RWPE1 (cell line): Measurements from ENCODE around the gene HIKESHI.
"Not testable (repeated sequence)": the region's sequence is repeated elsewhere in the genome, so short reads cannot be mapped to it uniquely, and the experiment has no call there.

Experiments used
- CTCF ChIA-PET: fragments of 350-600 bp; sonication (Branson Sonifier 250); formaldehyde crosslinking; extraction: SDS; loops from one replicate; lab custom pipeline; 2021; lab: Yijun Ruan, JAX
- POLR2A ChIA-PET: fragments of 400-600 bp; formaldehyde crosslinking; extraction: SDS; loops from one replicate; lab custom pipeline; 2020; ENCODE audit warnings: antibody characterized with exemption; ENCODE audit not compliant: low non-redundant PET; lab: Yijun Ruan, JAX
- DNase-seq: peaks from one replicate; pipeline ENCODE4 v3.0.0; 2012; ENCODE audit warnings: low spot score
- H3K27ac ChIP-seq: fragments of 450-650 bp; 2 replicates; pipeline ENCODE4 v1.5.1; 2017
- TF ChIP-seq, protein P1 (sequence below): fragments of 450-650 bp; conservative IDR thresholded peaks from 2 replicates; pipeline ENCODE4 v1.5.1; 2017; ENCODE audit warnings: low read depth, mild to moderate bottlenecking

Gene HIKESHI

DNA sequence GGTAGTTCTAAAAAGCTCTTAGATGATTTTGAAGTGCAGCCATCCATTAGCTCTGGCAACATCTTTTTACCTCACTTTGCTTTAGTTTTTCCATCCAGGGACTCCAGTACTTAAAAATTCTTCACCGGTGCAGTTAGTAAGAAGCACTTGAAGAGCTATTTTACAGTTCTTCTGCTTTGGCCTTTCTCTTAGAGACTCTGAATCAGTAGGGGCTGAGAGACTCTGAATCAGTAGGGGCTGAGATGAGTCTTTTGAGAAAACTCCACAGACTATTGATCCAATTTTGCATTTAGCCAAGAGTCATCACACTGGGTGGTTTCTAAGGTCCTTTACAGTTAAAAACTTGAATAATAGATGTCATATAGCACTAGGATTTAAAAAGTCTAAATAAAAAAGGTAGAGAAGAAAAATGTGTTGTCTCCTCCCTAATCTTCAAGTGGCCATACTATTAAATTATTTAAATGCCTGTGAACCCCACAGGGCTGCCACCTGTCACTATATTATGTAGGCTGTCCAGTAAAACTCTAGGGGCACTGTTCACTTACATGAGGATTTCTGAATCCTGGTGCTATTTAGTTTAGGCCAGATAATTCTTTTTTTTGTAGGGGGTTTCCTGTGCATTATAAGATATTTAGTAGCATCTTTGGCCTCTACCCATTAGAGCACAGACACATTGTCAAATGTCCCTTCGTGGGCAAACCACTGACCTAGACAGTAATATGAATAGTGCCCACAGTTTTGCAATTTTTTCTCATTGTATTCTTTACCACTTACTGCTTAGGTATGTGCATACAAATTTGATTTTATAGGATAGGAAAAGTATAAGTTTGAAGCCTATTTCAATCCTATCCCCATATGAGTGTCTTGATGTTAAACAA is 26.3 kb upstream of the HIKESHI start:
- ChIA-PET CTCF (no interaction called here), POLR2A (no interaction called here)
- TF ChIP-seq, protein P1, sequence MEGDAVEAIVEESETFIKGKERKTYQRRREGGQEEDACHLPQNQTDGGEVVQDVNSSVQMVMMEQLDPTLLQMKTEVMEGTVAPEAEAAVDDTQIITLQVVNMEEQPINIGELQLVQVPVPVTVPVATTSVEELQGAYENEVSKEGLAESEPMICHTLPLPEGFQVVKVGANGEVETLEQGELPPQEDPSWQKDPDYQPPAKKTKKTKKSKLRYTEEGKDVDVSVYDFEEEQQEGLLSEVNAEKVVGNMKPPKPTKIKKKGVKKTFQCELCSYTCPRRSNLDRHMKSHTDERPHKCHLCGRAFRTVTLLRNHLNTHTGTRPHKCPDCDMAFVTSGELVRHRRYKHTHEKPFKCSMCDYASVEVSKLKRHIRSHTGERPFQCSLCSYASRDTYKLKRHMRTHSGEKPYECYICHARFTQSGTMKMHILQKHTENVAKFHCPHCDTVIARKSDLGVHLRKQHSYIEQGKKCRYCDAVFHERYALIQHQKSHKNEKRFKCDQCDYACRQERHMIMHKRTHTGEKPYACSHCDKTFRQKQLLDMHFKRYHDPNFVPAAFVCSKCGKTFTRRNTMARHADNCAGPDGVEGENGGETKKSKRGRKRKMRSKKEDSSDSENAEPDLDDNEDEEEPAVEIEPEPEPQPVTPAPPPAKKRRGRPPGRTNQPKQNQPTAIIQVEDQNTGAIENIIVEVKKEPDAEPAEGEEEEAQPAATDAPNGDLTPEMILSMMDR, result no peak
- no peak for DNase-seq
- no peak overlapping the region for H3K27ac ChIP-seq

DNA sequence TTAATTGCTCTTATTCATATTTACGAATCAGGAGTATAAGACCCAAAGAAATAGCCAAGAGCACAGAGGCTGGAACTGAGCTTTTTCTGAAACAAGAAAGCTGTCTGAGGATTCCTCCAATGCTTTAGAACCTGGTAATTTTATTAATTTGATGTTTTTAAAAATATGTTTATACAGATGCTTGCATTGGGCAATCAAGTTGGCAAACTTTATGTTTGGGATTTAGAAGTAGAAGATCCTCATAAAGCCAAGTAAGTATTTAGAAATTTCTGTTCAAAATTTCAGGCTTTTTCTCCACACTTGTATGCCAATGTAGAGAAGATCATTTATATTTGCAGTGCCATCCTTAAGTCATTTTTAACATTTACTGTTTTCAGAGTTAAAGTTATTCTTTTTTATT is 24.3 kb upstream of the HIKESHI start:
- H3K27ac ChIP-seq, result no peak overlapping the region
- POLR2A ChIA-PET, result no interaction called here
- no peak for DNase-seq
- TF ChIP-seq, protein P1, result no peak
- CTCF ChIA-PET, result interaction anchor here (0.6 kb wide), 2 partner anchors 295 to 1012 kb away, joined by 3 to 5 read pairs; no protein-coding TSS in a partner anchor

DNA sequence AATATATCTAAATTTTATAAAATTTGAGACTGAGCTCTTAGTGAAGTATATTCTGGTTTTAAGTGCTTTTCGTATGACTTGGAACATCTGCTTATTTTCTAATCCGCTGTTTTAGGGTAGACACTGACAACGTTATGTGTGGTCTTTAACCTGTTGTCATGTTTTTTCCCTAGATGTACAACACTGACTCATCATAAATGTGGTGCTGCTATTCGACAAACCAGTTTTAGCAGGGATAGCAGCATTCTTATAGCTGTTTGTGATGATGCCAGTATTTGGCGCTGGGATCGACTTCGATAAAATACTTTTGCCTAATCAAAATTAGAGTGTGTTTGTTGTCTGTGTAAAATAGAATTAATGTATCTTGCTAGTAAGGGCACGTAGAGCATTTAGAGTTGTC is 23.8 kb upstream of the HIKESHI start:
- CTCF ChIA-PET, result interaction anchor here (0.6 kb wide), 1 partner anchor 295 kb away, joined by 5 read pairs; no protein-coding TSS in a partner anchor
- DNase-seq, result no peak
- no peak overlapping the region for H3K27ac ChIP-seq
- TF ChIP-seq, protein P1, result no peak
- POLR2A ChIA-PET, result no interaction called here

DNA sequence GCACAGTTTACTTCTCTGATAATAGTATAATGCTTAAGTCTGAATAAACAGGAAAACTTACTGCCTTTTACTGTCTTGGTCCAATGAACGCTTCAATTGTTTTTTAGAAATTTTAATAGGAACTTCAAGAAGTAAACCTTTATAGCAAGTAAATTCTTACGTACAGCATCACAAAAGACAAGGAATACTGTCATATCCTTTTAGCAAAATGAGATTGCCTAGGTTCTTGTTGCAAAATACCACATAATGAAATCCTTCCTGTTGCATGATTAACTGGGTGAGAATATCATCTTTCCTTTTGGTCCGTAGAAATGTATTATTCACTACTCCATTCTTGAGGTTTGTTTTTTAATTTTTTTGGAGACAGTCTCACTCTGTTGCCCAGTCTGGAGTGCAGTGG is 22.3 kb upstream of the HIKESHI start:
- TF ChIP-seq, protein P1, result no peak
- ChIA-PET CTCF (no interaction called here), POLR2A (no interaction called here)
- DNase-seq, result no peak
- H3K27ac ChIP-seq, result no peak overlapping the region

DNA sequence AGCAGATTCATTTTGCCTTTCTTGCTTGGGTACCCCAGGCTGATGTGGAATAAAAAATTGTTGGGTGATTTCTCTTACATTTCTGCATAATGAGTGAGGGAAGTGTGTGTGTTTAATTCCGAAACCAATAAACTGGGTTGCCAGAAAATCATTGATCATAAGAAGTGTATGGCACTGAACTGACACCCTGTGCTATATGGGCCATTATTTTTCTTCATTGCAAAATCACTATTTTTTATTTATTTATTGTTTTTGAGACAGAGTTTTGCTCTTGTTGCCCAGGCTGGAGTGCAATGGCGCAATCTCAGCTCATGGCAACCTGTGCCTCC is 14.6 kb upstream of the HIKESHI start:
- H3K27ac ChIP-seq, result no peak overlapping the region
- TF ChIP-seq, protein P1, result no peak
- POLR2A ChIA-PET, result no interaction called here
- CTCF ChIA-PET, result no interaction called here
- DNase-seq, result no peak

DNA sequence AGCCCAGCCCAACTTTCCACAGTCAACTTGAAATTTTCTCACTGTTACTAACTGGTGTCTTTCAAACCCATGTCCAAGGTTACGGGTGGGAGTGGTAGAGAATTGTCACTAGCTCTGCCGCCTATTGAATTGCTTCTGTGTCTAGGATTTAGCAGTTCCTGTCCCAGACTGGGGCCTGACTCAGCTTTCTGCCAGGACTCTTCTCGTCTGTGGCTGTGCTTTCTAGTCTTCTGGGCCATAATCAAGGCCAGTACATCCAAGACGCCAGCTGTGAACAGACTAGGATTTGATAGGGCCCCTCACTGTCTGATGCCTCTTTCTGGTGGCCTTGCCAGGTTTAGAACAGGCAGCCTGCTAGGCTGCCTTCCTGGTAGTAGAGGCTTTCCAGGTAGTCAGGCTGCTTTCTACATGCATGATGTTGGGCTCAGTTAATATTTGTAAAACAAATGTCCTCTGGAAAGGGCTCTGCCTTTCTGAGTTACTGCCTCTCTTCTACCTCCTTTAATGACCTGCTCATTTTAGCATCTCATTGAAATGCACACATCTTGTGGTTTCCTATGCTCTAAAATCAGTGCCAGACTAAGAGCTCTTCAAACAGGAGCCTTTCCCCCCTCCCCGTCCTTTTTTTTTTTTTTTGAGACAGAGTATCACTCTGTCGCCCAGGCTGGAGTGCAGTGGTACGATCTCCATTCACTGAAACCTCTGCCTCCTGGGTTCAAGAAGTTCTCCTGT is 13.1 kb upstream of the HIKESHI start:
- no peak overlapping the region for H3K27ac ChIP-seq
- ChIA-PET CTCF (interaction anchor here (0.6 to 1.9 kb wide), 4 partner anchors 247 to 791 kb away, joined by 4 to 9 read pairs (median 6); partner anchors contain the start of gene CCDC83), POLR2A (no interaction called here)
- TF ChIP-seq, protein P1, result no peak
- no peak for DNase-seq

DNA sequence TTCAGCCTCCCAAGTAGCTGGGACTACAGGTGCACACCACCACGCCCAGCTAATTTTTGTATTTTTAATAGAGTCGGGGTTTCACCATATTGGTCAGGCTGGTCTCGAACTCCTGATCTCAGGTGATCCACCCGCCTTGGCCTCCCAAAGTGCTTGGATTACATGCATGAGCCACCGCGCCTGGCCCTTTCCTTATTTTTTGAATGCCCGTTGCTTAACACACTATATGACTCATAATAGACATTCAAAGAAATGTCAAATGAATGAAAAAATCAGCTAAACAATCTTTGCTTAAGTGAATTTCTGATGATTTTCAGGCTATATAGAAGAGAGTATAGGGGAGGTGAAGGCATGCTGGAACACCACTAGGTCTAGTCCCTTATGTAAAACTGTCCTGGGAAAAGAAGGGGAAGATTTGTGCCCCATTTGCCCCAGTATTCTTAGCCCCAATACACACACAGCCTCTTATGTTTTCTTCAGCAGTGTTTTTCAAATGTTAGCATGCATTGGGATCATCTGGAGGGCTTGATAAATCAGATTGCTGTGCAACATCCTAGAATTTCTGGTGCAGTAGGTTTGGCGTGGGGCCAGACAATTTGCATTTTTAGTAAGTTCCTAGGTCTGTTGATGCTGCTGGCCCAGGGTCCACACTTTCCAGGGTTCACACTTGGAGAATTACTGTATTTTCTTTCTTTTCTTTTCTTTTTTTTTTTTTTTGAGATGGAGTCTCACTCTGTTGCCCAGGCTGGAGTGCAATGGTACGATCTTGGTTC is 12.3 kb upstream of the HIKESHI start:
- H3K27ac ChIP-seq, POLR2A ChIA-PET, DNase-seq: not testable (repeated sequence)
- CTCF ChIA-PET, result interaction anchor here (0.6 to 1.9 kb wide), 4 partner anchors 248 to 790 kb away, joined by 4 to 9 read pairs (median 6); partner anchors contain the start of gene CCDC83
